Activated gamma-delta T cell treated with anti-CD3 and anti-CD28 coated beads, Interleukin-2, amount 50 U/mL, for 16 hours (primary cell): ENCODE data around the gene SENP5.

ENCODE experiments used
- DNase-seq: peaks from one replicate; pipeline ENCODE4 v3.0.0-alpha.2; 2020; ENCODE audit warnings: low read depth

Gene SENP5

GRCh38 chr3:196883361-196883760, 15.6 kb downstream of the SENP5 start:
- DNase-seq, result no peak

GRCh38 chr3:196886144-196886543, 18.4 kb downstream of the SENP5 start:
- DNase-seq, result no peak

GRCh38 chr3:196889844-196890708, 22.4 kb downstream of the SENP5 start:
- DNase-seq, result no peak

GRCh38 chr3:196894557-196895295, 27.0 kb downstream of the SENP5 start:
- DNase-seq, result no peak

- DNase-seq, result no peak
These were observed 28.5 kb downstream of the SENP5 start for GRCh38 chr3:196896229-196896628.

- DNase-seq, result no peak
These were observed 34.0 kb downstream of the SENP5 start for GRCh38 chr3:196901768-196902167.

DNA sequence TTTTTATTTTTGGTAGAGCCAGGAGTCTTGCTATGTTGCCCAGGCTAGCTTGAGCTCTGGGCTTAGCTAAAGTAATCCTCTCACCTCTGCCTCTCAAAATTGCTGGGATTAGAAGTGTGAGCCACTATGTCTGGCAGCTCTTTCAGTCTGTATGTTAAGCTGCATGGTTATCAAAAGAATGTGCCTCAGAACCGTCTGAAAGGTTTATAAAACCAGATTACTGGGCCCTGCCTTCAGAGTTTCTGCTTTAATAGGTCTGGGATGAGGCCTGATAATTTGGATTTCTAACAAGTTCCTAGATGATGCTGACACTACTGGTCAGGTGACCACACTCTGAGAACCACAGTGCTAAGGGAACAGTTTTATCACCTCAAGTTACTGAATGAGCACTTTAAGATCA, 34.6 kb downstream of the SENP5 start:
- DNase-seq, result no peak

DNA sequence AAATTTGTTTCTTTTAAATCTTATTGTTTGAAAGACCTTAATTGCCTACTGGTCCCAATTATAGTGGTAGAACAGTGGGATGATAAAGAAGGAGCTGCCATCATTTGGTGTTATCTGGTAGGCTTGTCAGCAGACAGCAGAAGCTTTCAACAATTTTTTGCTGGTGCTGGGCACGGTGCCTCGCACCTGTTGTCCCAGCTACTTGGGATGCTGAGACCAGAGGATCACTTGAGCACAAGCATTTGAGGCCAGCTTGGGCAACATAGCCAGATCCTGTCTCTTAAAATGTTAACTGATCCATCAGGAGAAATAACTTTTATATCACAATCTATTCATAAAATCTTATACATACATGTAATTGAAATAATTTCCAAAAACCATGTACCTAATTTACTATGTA, 36.0 kb downstream of the SENP5 start:
- DNase-seq, result no peak

GRCh38 chr3:196914866-196915265, 47.1 kb downstream of the SENP5 start:
- DNase-seq, result no peak

- no peak for DNase-seq
These were observed 47.7 kb downstream of the SENP5 start for GRCh38 chr3:196915375-196915774.

DNA sequence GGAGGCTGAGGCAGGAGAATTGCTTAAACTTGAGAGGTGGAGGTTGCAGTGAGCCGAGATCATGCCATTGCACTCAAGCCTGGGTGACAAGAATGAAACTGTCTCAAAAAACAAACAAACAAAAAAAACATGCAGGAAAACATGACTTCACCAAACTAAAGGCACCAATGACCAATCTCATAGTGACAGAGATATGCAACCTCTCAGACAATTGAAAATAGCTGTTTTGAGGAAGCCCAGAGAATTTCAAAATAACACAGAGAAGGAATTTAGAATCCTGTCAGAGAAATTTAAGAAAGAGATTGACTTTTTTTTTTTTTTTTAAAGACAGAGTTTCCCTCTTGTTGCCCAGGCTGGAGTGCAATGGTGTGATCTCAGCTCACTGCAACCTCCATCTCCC, 48.5 kb downstream of the SENP5 start:
- DNase-seq, result no peak

DNA sequence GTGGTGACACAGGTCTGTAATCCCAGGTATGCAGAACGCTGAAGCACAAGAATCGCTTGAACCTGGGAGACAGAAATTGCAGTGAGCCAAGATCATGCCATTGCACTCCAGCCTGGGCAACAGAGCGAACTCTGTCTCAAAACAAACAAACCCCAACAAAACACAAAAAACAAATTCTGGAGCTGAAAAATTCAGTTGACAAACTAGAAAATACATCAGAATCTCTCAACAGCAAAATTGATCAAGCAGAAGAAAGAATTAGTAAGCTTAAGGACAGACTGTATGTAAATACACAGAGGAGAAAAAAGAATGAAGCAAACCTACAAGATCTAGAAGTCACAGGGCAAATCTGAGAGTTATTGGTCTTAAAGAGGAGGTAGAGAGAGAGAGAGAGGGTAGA, 49.3 kb downstream of the SENP5 start:
- no peak for DNase-seq

DNA sequence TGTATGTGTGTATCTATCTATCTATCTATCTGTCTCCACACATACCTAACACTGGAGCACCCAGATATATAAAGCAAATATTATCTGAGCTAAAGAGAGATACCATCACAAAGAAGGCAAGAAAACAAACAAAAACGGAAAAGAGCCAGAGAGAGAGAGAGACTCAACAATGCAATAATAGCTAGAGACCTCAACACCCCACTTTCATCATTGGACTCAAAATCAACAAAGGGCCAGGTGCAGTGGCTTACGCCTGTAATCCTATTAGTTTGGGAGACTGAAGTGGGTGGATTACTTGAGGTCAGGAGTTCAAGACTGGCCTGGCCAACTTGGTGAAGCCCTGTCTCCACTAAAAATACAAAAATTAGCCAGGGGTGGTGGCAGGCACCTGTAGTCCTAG, 51.2 kb downstream of the SENP5 start:
- no peak for DNase-seq

DNA sequence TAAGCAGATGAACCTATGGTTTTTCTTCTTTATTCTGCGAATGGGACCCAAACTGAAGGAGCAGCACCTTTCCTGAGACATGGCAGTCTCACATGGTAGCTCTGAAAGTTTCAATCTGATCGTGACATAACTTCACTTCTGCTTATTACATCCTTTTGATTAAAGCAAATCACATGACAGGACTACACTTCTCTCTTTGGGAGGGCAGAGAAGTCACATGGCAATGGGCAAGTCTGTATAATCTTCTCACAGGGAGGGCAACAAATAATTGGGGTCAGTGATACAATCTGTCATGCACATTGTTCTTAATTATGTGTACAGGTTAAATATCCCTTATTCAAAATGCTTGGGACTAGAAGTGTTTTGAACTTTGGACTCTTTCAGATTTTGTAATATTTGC, 53.0 kb downstream of the SENP5 start:
- no peak for DNase-seq

GRCh38 chr3:196927571-196928453, 60.1 kb downstream of the SENP5 start:
- no peak for DNase-seq

GRCh38 chr3:196931157-196931556, 63.4 kb downstream of the SENP5 start:
- no peak for DNase-seq

DNA sequence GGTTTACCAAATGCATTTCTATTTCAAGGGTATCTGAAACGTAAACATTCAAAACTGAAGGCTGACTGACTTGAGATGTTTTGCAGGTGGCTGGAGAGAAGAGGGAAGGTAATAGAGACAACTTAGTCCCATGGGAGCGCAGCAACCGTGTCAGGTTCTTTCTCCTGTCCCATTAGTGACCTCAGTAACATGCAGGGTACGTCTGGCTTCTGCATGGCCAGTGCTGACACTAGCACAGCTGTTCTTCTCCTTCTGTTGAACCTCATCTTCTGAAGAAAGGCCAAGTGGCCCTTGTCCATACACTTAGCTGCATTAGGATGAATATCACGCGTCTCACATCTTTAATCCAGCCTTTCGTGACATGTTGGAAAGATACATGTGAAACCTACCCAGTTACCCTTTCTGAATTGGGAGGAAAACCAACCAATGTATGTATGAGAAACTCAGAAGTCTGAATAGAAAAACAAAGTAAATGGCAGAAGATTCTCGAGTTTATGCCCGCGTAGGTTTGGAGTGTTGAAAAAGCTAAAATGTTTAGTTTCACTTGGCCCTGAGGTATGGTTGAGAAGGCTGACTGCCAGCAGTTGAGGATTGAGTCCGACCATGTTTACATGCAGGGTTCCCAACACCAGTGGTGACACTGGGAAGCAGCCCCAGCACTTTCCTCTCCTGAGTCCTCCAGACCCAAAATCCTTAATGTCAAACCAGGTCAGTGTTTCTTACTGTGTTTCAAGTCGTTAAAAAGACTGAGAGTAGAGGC, 64.3 kb downstream of the SENP5 start:
- no peak for DNase-seq

DNA sequence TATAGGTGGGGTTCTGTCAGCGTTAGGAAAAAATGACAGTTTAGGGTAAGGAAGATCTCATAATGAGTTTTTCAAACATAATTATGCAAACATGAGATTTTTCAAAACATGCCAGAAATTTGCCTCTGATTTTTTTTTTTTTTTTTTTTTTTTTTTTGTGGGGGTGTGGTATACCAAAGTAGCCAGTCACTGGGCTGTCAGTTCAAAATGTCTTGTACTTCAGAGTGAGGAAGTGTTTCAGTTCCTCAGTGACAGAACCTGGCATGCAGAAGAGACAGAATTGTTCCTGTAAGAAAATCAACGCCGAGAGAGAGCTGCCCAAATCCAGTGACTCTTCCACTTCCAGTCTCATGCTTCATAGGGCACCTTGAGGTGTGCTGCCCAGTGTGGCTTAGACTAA, 64.9 kb downstream of the SENP5 start:
- DNase-seq, result no peak

DNA sequence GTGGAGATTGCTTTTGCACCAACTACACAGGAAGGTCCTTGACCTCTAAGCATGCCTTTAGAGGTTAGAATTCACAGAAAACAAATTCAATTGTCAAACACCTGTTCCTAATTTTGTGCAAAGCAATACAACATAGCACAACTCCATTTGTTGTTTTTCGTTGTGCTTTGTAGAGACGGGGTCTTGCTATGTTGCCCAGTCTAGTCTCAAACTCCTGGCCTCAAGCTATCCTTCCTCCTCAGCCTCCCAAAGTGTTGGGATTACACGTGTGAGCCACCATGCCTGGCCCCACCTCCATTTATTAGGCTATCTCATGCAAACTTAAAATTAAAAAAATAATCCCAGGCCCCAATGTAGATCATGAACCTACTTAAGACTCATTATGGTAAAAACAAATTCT, 68.6 kb downstream of the SENP5 start:
- no peak for DNase-seq

- no peak for DNase-seq
These were observed 70.4 kb downstream of the SENP5 start for GRCh38 chr3:196938124-196938523.

DNA sequence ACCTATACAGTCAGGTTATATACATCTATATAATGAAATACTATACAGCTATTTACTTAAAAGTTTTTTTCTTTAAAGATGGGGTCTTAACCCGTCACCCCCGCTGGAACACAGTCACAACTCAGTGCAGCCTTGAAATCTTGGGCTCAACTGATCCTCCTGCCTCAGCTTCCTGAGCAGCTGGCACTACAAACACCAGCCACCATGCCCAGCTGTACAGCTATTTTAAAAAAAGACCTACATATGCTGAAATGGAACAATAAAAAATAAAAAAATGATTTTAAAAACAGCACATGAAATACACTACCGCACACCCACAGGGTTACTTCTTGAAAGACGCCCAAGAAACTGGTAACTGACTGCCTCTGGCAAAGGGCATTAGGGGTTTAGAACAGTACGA, 70.9 kb downstream of the SENP5 start:
- DNase-seq, result no peak

DNA sequence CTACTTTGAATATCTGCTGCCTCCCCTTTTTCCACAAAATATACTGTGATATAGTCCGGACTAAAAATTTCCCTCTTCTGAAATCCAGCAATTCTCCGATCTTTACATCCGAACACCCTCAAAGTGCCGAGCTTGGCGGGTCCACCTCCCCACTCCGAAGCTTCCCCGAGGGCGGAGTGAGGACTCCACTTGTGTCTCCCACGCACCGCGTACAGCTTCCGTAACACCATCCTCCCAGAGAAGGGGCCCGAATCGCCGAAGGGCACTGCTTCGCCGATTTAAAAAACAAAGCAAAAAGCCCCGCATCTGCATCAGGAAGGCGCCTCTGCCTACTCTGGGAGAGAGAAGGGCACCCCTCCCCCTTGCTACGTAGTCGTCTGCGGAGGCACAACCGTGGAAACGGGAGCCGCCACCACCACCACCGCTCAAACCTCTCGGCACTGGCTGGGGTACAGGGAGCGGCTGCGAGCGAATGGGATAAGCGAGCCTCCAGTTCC, 74.1 kb downstream of the SENP5 start:
- DNase-seq, result peak; percentile 39
